H1 (cell line): Measurements from ENCODE around the gene REEP2. TPM values are rescaled to one million over a fixed set of nuclear protein-coding genes. Genes with fewer than 3 reads are reported as not detected.

ENCODE experiments used
- CTCF ChIA-PET: fragments of 300-600 bp; sonication (Branson Sonifier 250); formaldehyde crosslinking; loops from one replicate; lab custom pipeline; 2021; ENCODE audit not compliant: partially characterized antibody; lab: Charles Lee
- POLR2A ChIA-PET: fragments of 300-600 bp; sonication (Branson Sonifier 250); formaldehyde crosslinking; loops from one replicate; lab custom pipeline; 2021; ENCODE audit warnings: inconsistent platforms; ENCODE audit not compliant: partially characterized antibody; lab: Charles Lee
- DNase-seq, 2 experiments: peaks; one replicate each; pipeline versions ENCODE4 v3.0.0 to v3.0.0-alpha.2; 2010 to 2022; ENCODE audit warnings: low spot score in 2 of 2, low read depth in 1 of 2, mixed read lengths in 1 of 2
- FAIRE-seq: peaks from 2 replicates; lab custom pipeline; 2011; peaks lifted over from hg19 to GRCh38; lab: Jason Lieb, UNC
- H2AFZ ChIP-seq: 2 replicates; pipeline ENCODE4 v1.8.1; 2012; ENCODE audit warnings: low read length, inconsistent platforms
- H2AK5ac ChIP-seq: 2 replicates; pipeline ENCODE4 v1.6.1; 2013; ENCODE audit warnings: low read depth, low read length
- H2BK120ac ChIP-seq: replicated peaks from 2 replicates; pipeline ENCODE3; 2013; ENCODE audit warnings: low read depth, low read length, inconsistent platforms
- H2BK12ac ChIP-seq: 2 replicates; pipeline ENCODE4 v1.6.1; 2013; ENCODE audit warnings: low read depth, low read length
- H2BK15ac ChIP-seq: 2 replicates; pipeline ENCODE4 v1.6.1; 2013; ENCODE audit warnings: low read length
- H2BK20ac ChIP-seq: 2 replicates; pipeline ENCODE4 v1.6.1; 2013; ENCODE audit warnings: low read length
- H2BK5ac ChIP-seq: 2 replicates; pipeline ENCODE4 v1.6.1; 2013; ENCODE audit warnings: low read depth, low read length
- H3K14ac ChIP-seq: 2 replicates; pipeline ENCODE4 v1.6.1; 2013; ENCODE audit warnings: inconsistent platforms; ENCODE audit not compliant: insufficient read length
- H3K18ac ChIP-seq: 2 replicates; pipeline ENCODE4 v1.6.1; 2013; ENCODE audit warnings: low read length; ENCODE audit errors: extremely low read depth
- H3K23ac ChIP-seq: 2 replicates; pipeline ENCODE4 v1.6.1; 2013; ENCODE audit warnings: inconsistent platforms; ENCODE audit not compliant: insufficient read length
- H3K23me2 ChIP-seq: 2 replicates; pipeline ENCODE4 v1.6.1; 2013; ENCODE audit warnings: low read depth, low read length
- H3K27ac ChIP-seq: 2 replicates; pipeline ENCODE4 v1.6.1; 2011; ENCODE audit warnings: low read depth, low read length, inconsistent platforms
- H3K27me3 ChIP-seq, 4 experiments: replicated peaks in 1 of 4; 1 replicate in 1 of 4; 2 replicates in 3 of 4; pipeline versions ENCODE4 v1.6.1 to v1.8.1; 2011 to 2013; ENCODE audit warnings: low read length in 3 of 4, mild to moderate bottlenecking in 3 of 4, inconsistent platforms in 2 of 4, mixed read lengths in 2 of 4, moderate library complexity in 1 of 4; ENCODE audit not compliant: control insufficient read depth in 3 of 4, insufficient read depth in 3 of 4; ENCODE audit errors: extremely low read depth in 1 of 4
- H3K36me3 ChIP-seq, 4 experiments: 2 replicates each; pipeline versions ENCODE4 v1.6.1 to v1.8.1; 2011 to 2013; ENCODE audit warnings: mild to moderate bottlenecking in 4 of 4, low read length in 3 of 4, moderate library complexity in 2 of 4, control low read depth in 1 of 4, inconsistent platforms in 1 of 4; ENCODE audit not compliant: insufficient read depth in 4 of 4, control insufficient read depth in 2 of 4
- H3K4ac ChIP-seq: replicated peaks from 2 replicates; pipeline ENCODE3; 2013; ENCODE audit warnings: low read length, low read depth, mixed read lengths, inconsistent platforms; ENCODE audit not compliant: insufficient read length
- H3K4me1 ChIP-seq, 4 experiments: replicated peaks in 1 of 4; 1 replicate in 1 of 4; 2 replicates in 3 of 4; pipeline versions ENCODE4 v1.6.1 to v1.8.1; 2011 to 2013; ENCODE audit warnings: low read length in 3 of 4, inconsistent platforms in 2 of 4, mixed read lengths in 1 of 4; ENCODE audit not compliant: insufficient read depth in 4 of 4, control insufficient read depth in 3 of 4
- H3K4me2 ChIP-seq, 2 experiments: 2 replicates each; pipeline versions ENCODE4 v1.6.1 to v1.8.1; 2011 to 2013; ENCODE audit warnings: low read depth in 2 of 2, low read length in 2 of 2, control low read depth in 1 of 2, inconsistent platforms in 1 of 2, mild to moderate bottlenecking in 1 of 2; ENCODE audit not compliant: insufficient read depth in 1 of 2
- H3K4me3 ChIP-seq, 4 experiments: fragments of 200-600, 300-600 bp in 1 of 4; sonication (generic), shearing (Covaris generic), sonication (Bioruptor Twin) in 1 of 4; 2 replicates each; pipeline versions ENCODE4 v1.5.1 to v1.8.1; 2011 to 2016; ENCODE audit warnings: low read length in 4 of 4, low read depth in 3 of 4, control low read depth in 2 of 4, inconsistent platforms in 2 of 4, mild to moderate bottlenecking in 2 of 4, mixed read lengths in 1 of 4, moderate library complexity in 1 of 4; ENCODE audit not compliant: insufficient read depth in 2 of 4; ENCODE audit errors: extremely low read depth in 1 of 4
- H3K56ac ChIP-seq: replicated peaks from 2 replicates; pipeline ENCODE3; 2013; ENCODE audit warnings: low read depth, mild to moderate bottlenecking, mixed read lengths, low read length, inconsistent platforms; ENCODE audit not compliant: insufficient read length
- H3K79me1 ChIP-seq: 2 replicates; pipeline ENCODE4 v1.6.1; 2013; ENCODE audit warnings: low read depth, low read length, control low read depth
- H3K79me2 ChIP-seq, 2 experiments: 2 replicates each; pipeline versions ENCODE4 v1.6.1 to v1.8.1; 2012 to 2013; ENCODE audit warnings: low read length in 2 of 2, mild to moderate bottlenecking in 2 of 2, inconsistent platforms in 1 of 2; ENCODE audit not compliant: insufficient read depth in 2 of 2, control insufficient read depth in 1 of 2
- H3K9ac ChIP-seq, 4 experiments: replicated peaks in 1 of 4; 1 replicate in 1 of 4; 2 replicates in 3 of 4; pipeline versions ENCODE4 v1.6.1 to v1.8.1; 2011 to 2013; ENCODE audit warnings: low read depth in 3 of 4, low read length in 3 of 4, control low read depth in 2 of 4, mild to moderate bottlenecking in 2 of 4, moderate library complexity in 2 of 4, inconsistent platforms in 1 of 4; ENCODE audit errors: extremely low read depth in 1 of 4
- H3K9me3 ChIP-seq, 2 experiments: 2 replicates each; pipeline versions ENCODE4 v1.6.1 to v1.8.1; 2012 to 2013; ENCODE audit warnings: mild to moderate bottlenecking in 2 of 2, moderate library complexity in 2 of 2, control low read depth in 1 of 2, inconsistent platforms in 1 of 2, low read depth in 1 of 2, low read length in 1 of 2, mixed read lengths in 1 of 2; ENCODE audit not compliant: insufficient read depth in 2 of 2
- H4K20me1 ChIP-seq, 2 experiments: replicated peaks in 1 of 2; 2 replicates each; pipeline versions ENCODE3 to v1.8.1; 2011 to 2013; ENCODE audit warnings: inconsistent platforms in 2 of 2, low read length in 2 of 2, mild to moderate bottlenecking in 1 of 2; ENCODE audit not compliant: insufficient read depth in 2 of 2, control insufficient read depth in 1 of 2
- H4K5ac ChIP-seq: 2 replicates; pipeline ENCODE4 v1.6.1; 2013; ENCODE audit warnings: low read length, low read depth, mixed read lengths, inconsistent platforms; ENCODE audit not compliant: insufficient read length
- H4K8ac ChIP-seq: 2 replicates; pipeline ENCODE4 v1.8.0; 2013; ENCODE audit warnings: mild to moderate bottlenecking, moderate library complexity, low read length, inconsistent platforms; ENCODE audit not compliant: insufficient read depth; ENCODE audit errors: extremely low read depth
- H4K91ac ChIP-seq: replicated peaks from 2 replicates; pipeline ENCODE3; 2013; ENCODE audit warnings: low read length, mixed read lengths, inconsistent platforms; ENCODE audit not compliant: insufficient read length
- BCL11A ChIP-seq, 2 experiments: IDR thresholded peaks; one replicate each; pipeline ENCODE4 v1.6.1; 2011; ENCODE audit warnings: low read depth in 2 of 2, low read length in 2 of 2, mild to moderate bottlenecking in 2 of 2
- CTCF ChIP-seq, 3 experiments: IDR thresholded peaks; 1 replicate in 2 of 3; 2 replicates in 1 of 3; pipeline versions ENCODE4 v1.5.1 to v1.6.1; 2011; ENCODE audit warnings: low read length in 3 of 3, mild to moderate bottlenecking in 3 of 3, inconsistent platforms in 2 of 3, low read depth in 1 of 3, moderate library complexity in 1 of 3; ENCODE audit not compliant: insufficient read depth in 1 of 3; ENCODE audit errors: control extremely low read depth in 1 of 3
- SP2 ChIP-seq: IDR thresholded peaks from 2 replicates; pipeline ENCODE4 v1.6.1; 2012; ENCODE audit warnings: mild to moderate bottlenecking, low read length, inconsistent platforms
- USF2 ChIP-seq: IDR thresholded peaks from 2 replicates; pipeline ENCODE4 v1.6.1; 2011; ENCODE audit warnings: low read length, improper control_type of control experiment
- WGBS, 2 experiments: shearing (Covaris generic) in 1 of 2; methylation state at CpG; one replicate each; pipeline versions ENCODE4 v1.1.6 to v1.1.7; 2013 to 2015; ENCODE audit warnings: low lambda C conversion rate in 2 of 2, mixed read lengths in 2 of 2, inconsistent platforms in 1 of 2, low coverage in 1 of 2, missing lambda C conversion rate in 1 of 2; ENCODE audit not compliant: insufficient replicate concordance in 2 of 2, insufficient coverage in 1 of 2, insufficient read length in 1 of 2; ENCODE audit errors: extremely low coverage in 1 of 2, missing lambda C conversion rate in 1 of 2; 5-methylcytosine and 5-hydroxymethylcytosine counted together
- polyA plus RNA-seq, 7 experiments: library from polyadenylated mRNA; depleted of rRNA in 3 of 7; stranded (reverse) in 5 of 7; unstranded in 2 of 7; fragments of >200 nt in 5 of 7; fragments of 200-250 nt in 2 of 7; gene quantifications; 1 replicate in 5 of 7; 2 replicates in 1 of 7; 4 replicates in 1 of 7; pipeline versions ENCODE4 v1.2.1 to v1.2.3, GENCODE V29; 2011 to 2013; ENCODE audit warnings: missing spikeins in 2 of 7, mixed read lengths in 2 of 7
- total RNA-seq: library from RNA; stranded (reverse); fragmentation: NEBNext Ultra II Directional; extraction: Animal tissue kit (Norgen Biotek cat#: 25700); gene quantifications from 2 replicates; pipeline ENCODE4 v1.2.1, GENCODE V29; 2021

The REEP2 gene
- total and polyA plus RNA-seq, 2 of the 8 experiments (the other 6 are each of a cell fraction or from before 2014, with no cell fraction given) = 26.5 to 40.2 TPM

GRCh38 chr5:138455232-138455930, 16.5 kb downstream of the REEP2 start:
- H3K27ac ChIP-seq = no peak overlapping the region

More at GRCh38 chr5:138455232-138455930, 16.5 kb downstream of the REEP2 start:
- no peaks in the 10 kb centered on the region for H3K27me3 ChIP-seq
- H3K36me3 ChIP-seq = no peaks in the 10 kb centered on the region
- no peak overlapping the region for H4K91ac ChIP-seq
- TF ChIP-seq BCL11A (IDR thresholded peaks at IDR 0.05; ENCODE audit: low read depth in 2 of 2, low read length in 2 of 2) (no peak), CTCF (IDR thresholded peaks at IDR 0.05; ENCODE audit: control extremely low read depth in 1 of 3, insufficient read depth in 1 of 3, low read depth in 1 of 3, low read length in 3 of 3) (peak in 1 of 3 experiments; percentile 4; a peak in 1 of 4 replicates), SP2 (no peak), USF2 (no peak)
- TF ChIP-seq, all 59 proteins: peak for 1
- CTCF ChIA-PET = interaction anchor here (0.8 to 24.9 kb wide), 11 partner anchors 5 to 965 kb away, joined by 3 to 532 read pairs (median 4); partner anchors contain the start of genes EGR1 and REEP2
- H3K4ac ChIP-seq = no peak overlapping the region
- H2BK120ac ChIP-seq = no peak overlapping the region
- H2BK20ac ChIP-seq = no peak overlapping the region
- H3K18ac ChIP-seq = no peak overlapping the region
- H4K20me1 ChIP-seq = no peaks in the 10 kb centered on the region
- peak overlapping the region in 1 of 4 experiments; percentile 5; a peak in 1 of 8 replicates for H3K4me3 ChIP-seq
- no peak overlapping the region for H4K8ac ChIP-seq
- H3K14ac ChIP-seq = no peak overlapping the region
- no peak overlapping the region for H2AK5ac ChIP-seq
- H3K23me2 ChIP-seq = no peaks in the 10 kb centered on the region
- peak overlapping the region; percentile 56 for H2AFZ ChIP-seq
- H3K56ac ChIP-seq = no peak overlapping the region
- peak overlapping the region; percentile 3 to 30; a peak in 3 of 4 replicates for H3K4me2 ChIP-seq
- FAIRE-seq = no peak
- H2BK12ac ChIP-seq = peak overlapping the region; percentile 9; the same call in 1 of the 2 replicates
- POLR2A ChIA-PET = interaction anchor here (1.3 to 4.6 kb wide), 5 partner anchors 10 to 276 kb away, joined by 3 to 51 read pairs (median 3); partner anchors contain the start of genes EGR1, ETF1 and KIF20A
- no peaks in the 10 kb centered on the region for H3K79me2 ChIP-seq
- DNase-seq = no peak
- H3K9me3 ChIP-seq = no peaks in the 10 kb centered on the region
- H3K23ac ChIP-seq = no peak overlapping the region
- no peaks in the 10 kb centered on the region for H3K79me1 ChIP-seq
- no peak overlapping the region for H4K5ac ChIP-seq
- H2BK15ac ChIP-seq = no peak overlapping the region; the same call in 1 of the 2 replicates
- 0 out of 2 replicates have a peak overlapping the region, but pooled peaks have one; percentile 18 for H2BK5ac ChIP-seq
- H3K4me1 ChIP-seq = peaks cover 0 to 7% (median 6%) of the 10 kb centered on the region in 4 experiments; a peak in 3 of 7 replicates
- peak overlapping the region in 1 of 4 experiments; percentile 4; a peak in 1 of 7 replicates for H3K9ac ChIP-seq
- 64% methylated on average over 11 of the region's 11 CpGs; no CpG with 5 or more reads in 1 of the 2 experiments for WGBS, 2 experiments
